Caco-2 (cell line): ENCODE measurements around the gene CFAP47. TPM values are rescaled to one million over a fixed set of nuclear protein-coding genes. Genes with fewer than 3 reads are reported as not detected.
"Not testable (repeated sequence)": the region's sequence is repeated elsewhere in the genome, so short reads cannot be mapped to it uniquely, and the experiment has no call there.

Source experiments
- BruUV-seq: library from RNA; stranded (reverse); fragments of 400-500 nt; replicated peaks from 2 replicates; lab custom pipeline; 2021; lab: Mats Ljungman, UMichigan
- CTCF ChIA-PET: fragments of 300-600 bp; sonication (Branson Sonifier 250); formaldehyde crosslinking; loops from one replicate; lab custom pipeline; 2022; ENCODE audit warnings: antibody characterized with exemption; lab: Charles Lee
- POLR2A ChIA-PET: fragments of 300-600 bp; sonication (Branson Sonifier 250); formaldehyde crosslinking; loops from one replicate; lab custom pipeline; 2022; ENCODE audit warnings: antibody characterized with exemption; lab: Charles Lee
- DNase-seq, 2 experiments: peaks; one replicate each; pipeline versions ENCODE4 v3.0.0 to v3.0.0-alpha.2; 2020 to 2022
- H3K27me3 ChIP-seq: replicated peaks from 2 replicates; pipeline ENCODE4 v1.6.0; 2011; ENCODE audit warnings: low read length; ENCODE audit not compliant: control insufficient read depth, insufficient read depth
- H3K36me3 ChIP-seq: 2 replicates; pipeline ENCODE4 v1.5.1; 2011; ENCODE audit warnings: low read length; ENCODE audit not compliant: control insufficient read depth, insufficient read depth
- H3K4me1 ChIP-seq: fragments of 250-450 bp; sonication (Bioruptor Pico); 2 replicates; pipeline ENCODE4 v1.5.1; 2020; ENCODE audit warnings: mild to moderate bottlenecking
- H3K4me3 ChIP-seq: 2 replicates; pipeline ENCODE4 v1.5.1; 2011; ENCODE audit warnings: low read depth, mild to moderate bottlenecking, control low read depth, low read length
- H3K9me3 ChIP-seq: fragments of 250-450 bp; sonication (Bioruptor Pico); 2 replicates; pipeline ENCODE4 v1.5.1; 2020; ENCODE audit warnings: mild to moderate bottlenecking, moderate library complexity
- H3K27ac Mint-ChIP-seq: one replicate; pipeline ENCODE4 v1.8.0; 2022; ENCODE audit warnings: mixed read lengths; ENCODE audit not compliant: unreplicated experiment
- H3K27me3 Mint-ChIP-seq: one replicate; pipeline ENCODE4 v1.8.0; 2022; ENCODE audit warnings: mixed read lengths; ENCODE audit not compliant: insufficient read depth, unreplicated experiment
- H3K36me3 Mint-ChIP-seq: one replicate; pipeline ENCODE4 v1.8.0; 2022; ENCODE audit warnings: mild to moderate bottlenecking, mixed read lengths; ENCODE audit not compliant: insufficient read depth, unreplicated experiment
- H3K4me1 Mint-ChIP-seq: one replicate; pipeline ENCODE4 v1.8.0; 2022; ENCODE audit warnings: low read depth, mixed read lengths; ENCODE audit not compliant: unreplicated experiment
- H3K4me3 Mint-ChIP-seq: one replicate; pipeline ENCODE4 v1.8.0; 2022; ENCODE audit warnings: mild to moderate bottlenecking, moderate library complexity, mixed read lengths; ENCODE audit not compliant: unreplicated experiment
- H3K9me3 Mint-ChIP-seq: one replicate; pipeline ENCODE4 v1.8.0; 2022; ENCODE audit warnings: mixed read lengths; ENCODE audit not compliant: unreplicated experiment
- intact Hi-C: fragments of 100-400 bp; cut with micrococcal nuclease; formaldehyde crosslinking; loops from one replicate; pipeline ENCODE4 v1.10.0; 2022; ENCODE audit not compliant: unreplicated experiment
- total RNA-seq: library from RNA; stranded (reverse); gene quantifications from 2 replicates; pipeline ENCODE4 v1.2.3, GENCODE V29; 2022
- TF ChIP-seq, protein P1 (sequence below), 2 experiments: fragments of 200-600 bp in 1 of 2; IDR thresholded peaks; 1 replicate in 1 of 2; 2 replicates in 1 of 2; pipeline versions ENCODE4 v1.5.1 to v1.8.0; 2011 to 2022; ENCODE audit warnings: antibody characterized with exemption in 1 of 2, control low read depth in 1 of 2, inconsistent platforms in 1 of 2, low read depth in 1 of 2, low read length in 1 of 2, mild to moderate bottlenecking in 1 of 2, moderate library complexity in 1 of 2; ENCODE audit not compliant: insufficient read depth in 1 of 2, severe bottlenecking in 1 of 2, unreplicated experiment in 1 of 2

The CFAP47 gene
- total RNA-seq, 1 experiment from 2014 or later = 0.16 TPM

DNA sequence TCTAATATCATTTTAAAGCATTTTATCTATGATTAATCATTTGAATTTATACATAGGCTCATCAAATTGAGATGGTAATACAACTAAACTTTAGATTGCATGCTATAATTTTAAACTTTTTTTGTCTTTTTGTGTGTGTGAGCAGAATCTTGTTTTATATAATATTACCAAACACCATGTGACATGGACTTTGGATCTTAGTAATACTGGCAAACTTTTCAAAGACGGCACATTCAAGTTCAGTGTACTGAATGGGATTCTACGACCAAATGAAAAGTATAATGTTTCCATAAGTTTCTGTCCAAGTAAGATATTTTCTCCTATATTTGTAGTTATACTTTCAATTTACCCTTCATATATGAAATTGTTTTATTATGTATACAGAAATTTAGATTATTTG, 116.0 kb downstream of the CFAP47 start:
- no peak overlapping the region for H3K4me3 ChIP-seq
- Mint-ChIP-seq H3K27me3 (no peaks in the 10 kb centered on the region), H3K27ac (no peak overlapping the region), H3K9me3 (no peaks in the 10 kb centered on the region), H3K4me3 (no peak overlapping the region), H3K36me3 (no peaks in the 10 kb centered on the region), H3K4me1 (no peaks in the 10 kb centered on the region)
- H3K9me3 ChIP-seq = no peaks in the 10 kb centered on the region
- no peaks in the 10 kb centered on the region for H3K27me3 ChIP-seq
- ChIA-PET POLR2A (no interaction called here), CTCF (no interaction called here)
- H3K36me3 ChIP-seq = no peaks in the 10 kb centered on the region
- no peaks in the 10 kb centered on the region for H3K4me1 ChIP-seq
- DNase-seq = no peak
- no TSS peak for BruUV-seq
- intact Hi-C loops = no loop called here
- TF ChIP-seq, protein P1, sequence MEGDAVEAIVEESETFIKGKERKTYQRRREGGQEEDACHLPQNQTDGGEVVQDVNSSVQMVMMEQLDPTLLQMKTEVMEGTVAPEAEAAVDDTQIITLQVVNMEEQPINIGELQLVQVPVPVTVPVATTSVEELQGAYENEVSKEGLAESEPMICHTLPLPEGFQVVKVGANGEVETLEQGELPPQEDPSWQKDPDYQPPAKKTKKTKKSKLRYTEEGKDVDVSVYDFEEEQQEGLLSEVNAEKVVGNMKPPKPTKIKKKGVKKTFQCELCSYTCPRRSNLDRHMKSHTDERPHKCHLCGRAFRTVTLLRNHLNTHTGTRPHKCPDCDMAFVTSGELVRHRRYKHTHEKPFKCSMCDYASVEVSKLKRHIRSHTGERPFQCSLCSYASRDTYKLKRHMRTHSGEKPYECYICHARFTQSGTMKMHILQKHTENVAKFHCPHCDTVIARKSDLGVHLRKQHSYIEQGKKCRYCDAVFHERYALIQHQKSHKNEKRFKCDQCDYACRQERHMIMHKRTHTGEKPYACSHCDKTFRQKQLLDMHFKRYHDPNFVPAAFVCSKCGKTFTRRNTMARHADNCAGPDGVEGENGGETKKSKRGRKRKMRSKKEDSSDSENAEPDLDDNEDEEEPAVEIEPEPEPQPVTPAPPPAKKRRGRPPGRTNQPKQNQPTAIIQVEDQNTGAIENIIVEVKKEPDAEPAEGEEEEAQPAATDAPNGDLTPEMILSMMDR (IDR thresholded peaks at IDR 0.05; ENCODE audit: insufficient read depth in 1 of 2, low read depth in 1 of 2, low read length in 1 of 2, severe bottlenecking in 1 of 2, unreplicated experiment in 1 of 2) = no peak

DNA sequence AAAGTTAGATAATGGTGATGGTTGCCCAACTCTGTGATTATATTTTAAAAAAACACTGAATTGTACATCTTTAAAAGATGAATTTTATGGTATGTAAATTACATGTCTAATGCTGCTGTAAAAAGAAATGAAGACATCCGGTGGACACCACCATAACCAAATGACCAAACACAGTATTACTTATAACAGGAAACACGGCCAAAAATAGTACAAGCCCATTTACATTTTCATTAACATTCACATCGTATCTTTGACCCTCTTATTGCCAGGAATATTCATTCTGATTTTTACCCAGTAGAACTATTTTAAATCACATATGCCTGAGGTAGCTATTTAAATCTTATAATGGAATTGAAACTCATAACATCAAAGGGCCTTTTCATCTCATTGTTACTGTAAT, 143.2 kb downstream of the CFAP47 start:
- no peak overlapping the region for H3K4me3 Mint-ChIP-seq
- POLR2A ChIA-PET = no interaction called here
- DNase-seq = no peak

DNA sequence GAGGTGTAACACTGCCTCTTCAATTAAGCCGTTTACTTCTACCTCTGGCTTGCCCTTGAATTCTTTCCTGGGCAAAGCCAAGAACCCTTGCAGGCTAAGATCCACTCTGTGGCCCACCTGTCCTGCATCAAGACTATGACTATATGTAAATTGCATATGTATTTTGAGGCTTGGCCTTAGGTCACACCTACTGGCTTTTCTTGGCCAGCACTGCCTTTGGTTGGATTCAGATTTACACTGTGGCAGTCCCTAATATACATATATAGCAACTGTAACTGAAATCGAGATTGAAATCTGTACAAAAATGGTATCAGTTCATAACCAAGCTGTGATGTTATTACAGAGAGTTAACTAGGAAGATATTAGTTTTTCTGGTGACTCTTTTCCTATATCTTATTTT, 151.5 kb downstream of the CFAP47 start:
- no peaks in the 10 kb centered on the region for H3K4me1 Mint-ChIP-seq
- H3K27me3 Mint-ChIP-seq = no peaks in the 10 kb centered on the region
- BruUV-seq = no TSS peak

More for the DNA sequence above, 143.2 kb downstream of the CFAP47 start:
- intact Hi-C loops = no loop called here
- Mint-ChIP-seq H3K27ac (no peak overlapping the region), H3K9me3 (no peaks in the 10 kb centered on the region), H3K27me3 (no peaks in the 10 kb centered on the region), H3K36me3 (no peaks in the 10 kb centered on the region), H3K4me1 (no peaks in the 10 kb centered on the region)
- CTCF ChIA-PET = no interaction called here
- no peak overlapping the region for H3K4me3 ChIP-seq
- H3K4me1 ChIP-seq = no peaks in the 10 kb centered on the region
- no peaks in the 10 kb centered on the region for H3K36me3 ChIP-seq
- no peaks in the 10 kb centered on the region for H3K27me3 ChIP-seq
- BruUV-seq = no TSS peak
- TF ChIP-seq, protein P1 (IDR thresholded peaks at IDR 0.05; ENCODE audit: insufficient read depth in 1 of 2, low read depth in 1 of 2, low read length in 1 of 2, severe bottlenecking in 1 of 2, unreplicated experiment in 1 of 2) = no peak
- H3K9me3 ChIP-seq = no peaks in the 10 kb centered on the region

DNA sequence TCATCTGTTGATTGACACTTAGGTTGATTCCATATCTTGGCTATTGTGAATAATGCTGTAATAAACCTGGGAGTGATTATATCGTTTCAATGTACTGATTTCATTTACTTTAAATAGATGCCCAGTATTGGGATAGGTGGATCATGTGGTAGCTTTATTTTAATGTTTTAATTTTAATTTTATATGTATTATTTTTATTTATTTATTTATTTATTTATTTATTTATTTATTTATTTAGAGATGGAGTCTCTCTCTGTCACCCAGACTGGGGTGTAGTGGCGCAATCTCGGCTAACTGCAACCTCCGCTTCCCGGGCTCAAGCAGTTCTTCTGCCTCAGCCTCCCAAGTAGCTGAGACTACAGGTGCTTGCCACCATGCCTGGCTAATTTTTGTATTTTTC, 155.5 kb downstream of the CFAP47 start:
- H3K9me3 ChIP-seq, H3K4me3 ChIP-seq, H3K4me1 Mint-ChIP-seq, H3K36me3 Mint-ChIP-seq, CTCF ChIA-PET, H3K4me3 Mint-ChIP-seq, H3K36me3 ChIP-seq, intact Hi-C loops, H3K27me3 Mint-ChIP-seq, H3K9me3 Mint-ChIP-seq, POLR2A ChIA-PET, H3K27me3 ChIP-seq, H3K27ac Mint-ChIP-seq, H3K4me1 ChIP-seq, BruUV-seq, DNase-seq: not testable (repeated sequence)

More for the DNA sequence above, 151.5 kb downstream of the CFAP47 start:
- intact Hi-C loops = no loop called here
- DNase-seq = no peak
- Mint-ChIP-seq H3K27ac (no peak overlapping the region), H3K4me3 (no peak overlapping the region), H3K9me3 (no peaks in the 10 kb centered on the region), H3K36me3 (no peaks in the 10 kb centered on the region)
- Histone ChIP-seq H3K9me3 (no peaks in the 10 kb centered on the region), H3K4me3 (no peak overlapping the region), H3K4me1 (no peaks in the 10 kb centered on the region), H3K27me3 (no peaks in the 10 kb centered on the region), H3K36me3 (no peaks in the 10 kb centered on the region)
- CTCF ChIA-PET = no interaction called here
- TF ChIP-seq, protein P1 (IDR thresholded peaks at IDR 0.05; ENCODE audit: insufficient read depth in 1 of 2, low read depth in 1 of 2, low read length in 1 of 2, severe bottlenecking in 1 of 2, unreplicated experiment in 1 of 2) = no peak
- POLR2A ChIA-PET = no interaction called here
